Measurements from ENCODE around the gene BNIP3.
"Not testable (repeated sequence)": the region's sequence is repeated elsewhere in the genome, so short reads cannot be mapped to it uniquely, and the experiment has no call there.

DNA sequence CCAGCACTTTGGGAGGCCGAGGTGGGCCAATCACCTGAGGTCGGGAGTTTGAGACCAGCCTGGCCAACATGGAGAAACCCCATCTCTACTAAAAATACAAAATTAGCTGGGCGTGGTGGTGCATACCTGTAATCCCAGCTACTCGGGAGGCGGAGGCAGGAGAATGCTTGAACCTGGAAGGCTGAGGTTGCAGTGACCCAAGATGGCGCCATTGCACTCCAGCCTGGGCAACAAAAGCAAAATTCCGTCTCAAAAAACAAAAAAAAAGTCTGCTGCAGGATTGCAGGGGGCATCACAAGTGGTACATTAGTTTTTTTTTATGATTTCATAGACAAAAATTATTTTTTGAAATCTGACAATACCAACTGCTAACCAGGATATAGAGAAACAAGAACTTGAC, 5.1 kb upstream of the BNIP3 start:
- TF ChIP-seq, protein P1, sequence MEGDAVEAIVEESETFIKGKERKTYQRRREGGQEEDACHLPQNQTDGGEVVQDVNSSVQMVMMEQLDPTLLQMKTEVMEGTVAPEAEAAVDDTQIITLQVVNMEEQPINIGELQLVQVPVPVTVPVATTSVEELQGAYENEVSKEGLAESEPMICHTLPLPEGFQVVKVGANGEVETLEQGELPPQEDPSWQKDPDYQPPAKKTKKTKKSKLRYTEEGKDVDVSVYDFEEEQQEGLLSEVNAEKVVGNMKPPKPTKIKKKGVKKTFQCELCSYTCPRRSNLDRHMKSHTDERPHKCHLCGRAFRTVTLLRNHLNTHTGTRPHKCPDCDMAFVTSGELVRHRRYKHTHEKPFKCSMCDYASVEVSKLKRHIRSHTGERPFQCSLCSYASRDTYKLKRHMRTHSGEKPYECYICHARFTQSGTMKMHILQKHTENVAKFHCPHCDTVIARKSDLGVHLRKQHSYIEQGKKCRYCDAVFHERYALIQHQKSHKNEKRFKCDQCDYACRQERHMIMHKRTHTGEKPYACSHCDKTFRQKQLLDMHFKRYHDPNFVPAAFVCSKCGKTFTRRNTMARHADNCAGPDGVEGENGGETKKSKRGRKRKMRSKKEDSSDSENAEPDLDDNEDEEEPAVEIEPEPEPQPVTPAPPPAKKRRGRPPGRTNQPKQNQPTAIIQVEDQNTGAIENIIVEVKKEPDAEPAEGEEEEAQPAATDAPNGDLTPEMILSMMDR (IDR thresholded peaks at IDR 0.05; ENCODE audit: insufficient read depth, low read length), result not testable (repeated sequence)
- TF ChIP-seq, protein P2, sequence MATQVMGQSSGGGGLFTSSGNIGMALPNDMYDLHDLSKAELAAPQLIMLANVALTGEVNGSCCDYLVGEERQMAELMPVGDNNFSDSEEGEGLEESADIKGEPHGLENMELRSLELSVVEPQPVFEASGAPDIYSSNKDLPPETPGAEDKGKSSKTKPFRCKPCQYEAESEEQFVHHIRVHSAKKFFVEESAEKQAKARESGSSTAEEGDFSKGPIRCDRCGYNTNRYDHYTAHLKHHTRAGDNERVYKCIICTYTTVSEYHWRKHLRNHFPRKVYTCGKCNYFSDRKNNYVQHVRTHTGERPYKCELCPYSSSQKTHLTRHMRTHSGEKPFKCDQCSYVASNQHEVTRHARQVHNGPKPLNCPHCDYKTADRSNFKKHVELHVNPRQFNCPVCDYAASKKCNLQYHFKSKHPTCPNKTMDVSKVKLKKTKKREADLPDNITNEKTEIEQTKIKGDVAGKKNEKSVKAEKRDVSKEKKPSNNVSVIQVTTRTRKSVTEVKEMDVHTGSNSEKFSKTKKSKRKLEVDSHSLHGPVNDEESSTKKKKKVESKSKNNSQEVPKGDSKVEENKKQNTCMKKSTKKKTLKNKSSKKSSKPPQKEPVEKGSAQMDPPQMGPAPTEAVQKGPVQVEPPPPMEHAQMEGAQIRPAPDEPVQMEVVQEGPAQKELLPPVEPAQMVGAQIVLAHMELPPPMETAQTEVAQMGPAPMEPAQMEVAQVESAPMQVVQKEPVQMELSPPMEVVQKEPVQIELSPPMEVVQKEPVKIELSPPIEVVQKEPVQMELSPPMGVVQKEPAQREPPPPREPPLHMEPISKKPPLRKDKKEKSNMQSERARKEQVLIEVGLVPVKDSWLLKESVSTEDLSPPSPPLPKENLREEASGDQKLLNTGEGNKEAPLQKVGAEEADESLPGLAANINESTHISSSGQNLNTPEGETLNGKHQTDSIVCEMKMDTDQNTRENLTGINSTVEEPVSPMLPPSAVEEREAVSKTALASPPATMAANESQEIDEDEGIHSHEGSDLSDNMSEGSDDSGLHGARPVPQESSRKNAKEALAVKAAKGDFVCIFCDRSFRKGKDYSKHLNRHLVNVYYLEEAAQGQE (IDR thresholded peaks at IDR 0.05; ENCODE audit: insufficient replicate concordance, low read depth), result not testable (repeated sequence)
- not testable (repeated sequence) for TF ChIP-seq POLR2AphosphoS5, GABPA (IDR thresholded peaks at IDR 0.05; ENCODE audit: low read depth)
